Umbilical cord (tissue), 2 donors: ENCODE data around the gene ARHGEF10L. TPM values are rescaled to one million over a fixed set of nuclear protein-coding genes. Genes with fewer than 3 reads are reported as not detected.

Experiments used
- DNase-seq: peaks from one replicate; pipeline ENCODE4 v3.0.0-alpha.2; 2015; ENCODE audit warnings: low spot score
- total RNA-seq: library from RNA; depleted of rRNA; stranded (reverse); fragments of >200 nt; gene quantifications from one replicate; pipeline ENCODE4 v1.2.3, GENCODE V29; 2014; ENCODE audit warnings: low replicate concordance; ENCODE audit not compliant: insufficient read depth

ARHGEF10L gene
- total RNA-seq, 1 donor from 2014 or later: 42.4 TPM

GRCh38 chr1:17654519-17654918, 115.0 kb downstream of the ARHGEF10L start:
- no peak for DNase-seq

GRCh38 chr1:17655169-17655568, 115.7 kb downstream of the ARHGEF10L start:
- no peak for DNase-seq

DNA sequence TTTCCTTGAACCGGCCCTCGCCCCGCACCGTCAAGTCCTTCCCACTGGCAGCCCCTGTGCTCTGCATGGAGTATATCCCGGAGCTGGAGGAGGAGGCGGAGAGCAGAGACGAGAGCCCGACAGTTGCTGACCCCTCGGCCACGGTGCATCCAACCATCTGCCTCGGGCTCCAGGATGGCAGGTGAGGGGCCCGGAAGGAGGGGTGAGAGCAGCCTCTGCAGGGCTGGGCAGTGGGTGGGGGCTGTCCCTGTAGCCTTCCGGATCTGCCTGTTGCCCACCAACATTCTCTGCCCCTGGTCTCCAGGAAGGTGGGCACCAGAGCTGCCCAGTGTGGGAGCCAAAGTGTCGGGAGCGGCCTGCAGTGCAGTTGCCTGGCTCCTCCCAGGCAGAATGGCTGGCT, 116.4 kb downstream of the ARHGEF10L start:
- DNase-seq: no peak

GRCh38 chr1:17657436-17657835, 117.9 kb downstream of the ARHGEF10L start:
- DNase-seq: no peak

DNA sequence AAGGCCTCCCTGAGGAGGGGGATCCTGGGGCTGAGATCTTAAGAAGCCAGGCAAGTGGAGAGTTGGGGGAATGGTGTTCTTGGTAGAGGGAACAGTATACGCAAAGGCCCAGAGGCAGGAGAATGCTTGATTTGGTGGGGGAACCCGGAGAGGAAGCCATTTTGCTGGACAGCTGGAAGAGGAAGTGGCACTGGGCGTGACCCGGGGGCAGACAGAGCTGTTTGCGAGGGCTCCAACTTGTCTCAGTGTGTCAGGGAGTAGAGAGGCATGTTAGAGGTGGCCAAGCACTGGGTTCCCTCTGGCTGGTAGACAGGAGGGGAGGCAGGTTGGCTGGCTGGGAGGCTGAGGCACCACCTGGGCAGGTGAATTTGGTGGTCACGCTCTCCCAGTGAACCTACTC, 119.3 kb downstream of the ARHGEF10L start:
- no peak for DNase-seq

DNA sequence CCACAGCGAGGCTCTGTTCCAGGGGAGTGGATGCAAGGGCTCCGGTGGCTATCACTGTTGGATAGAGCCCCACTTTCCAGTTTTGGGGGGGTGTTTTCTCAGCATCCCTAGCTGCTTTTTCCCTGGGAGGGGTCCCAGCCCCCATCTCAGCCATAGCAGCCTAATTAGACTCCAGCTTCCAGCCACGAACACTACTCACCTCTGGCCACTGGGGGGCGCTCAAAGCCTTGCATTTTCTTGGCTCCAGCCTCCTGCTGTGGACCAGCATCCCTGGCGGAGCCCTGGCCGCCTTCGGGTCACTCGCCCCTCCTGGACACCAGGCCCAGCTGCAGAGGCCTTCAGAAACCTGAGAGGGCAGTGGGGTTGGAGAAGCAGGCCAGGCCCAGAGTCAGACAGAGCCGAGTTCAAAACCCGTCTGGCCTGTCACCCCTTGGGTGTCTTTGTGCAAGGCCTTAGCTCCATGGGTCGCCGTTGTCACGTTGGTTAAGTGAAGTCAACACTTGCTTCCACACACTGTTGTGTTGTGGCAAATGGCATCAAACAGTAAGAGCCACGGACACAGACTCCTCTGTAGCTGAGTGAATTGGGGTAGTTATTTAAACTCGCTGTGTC, 122.2 kb downstream of the ARHGEF10L start:
- peak; percentile 28 for DNase-seq

DNA sequence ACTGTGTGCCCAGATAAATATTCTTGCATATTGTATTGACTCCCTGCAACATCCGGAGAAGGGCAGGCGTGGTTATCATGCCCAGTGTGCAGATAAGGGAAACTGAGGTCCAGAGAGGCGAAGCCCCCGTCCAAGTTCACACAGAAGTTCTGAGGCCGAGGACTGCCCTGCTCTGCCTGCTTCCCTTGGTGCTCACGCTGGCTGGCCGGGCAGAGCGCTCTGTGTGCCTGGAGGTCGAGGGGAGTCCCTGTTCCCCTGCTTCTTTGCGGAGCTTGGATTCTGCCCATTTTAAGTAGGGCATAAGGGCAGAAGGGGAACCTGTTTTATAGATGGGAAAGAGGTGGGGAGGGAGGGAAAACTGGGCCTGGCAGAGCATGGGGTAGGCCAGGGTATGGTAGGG, 122.8 kb downstream of the ARHGEF10L start:
- DNase-seq: no peak

DNA sequence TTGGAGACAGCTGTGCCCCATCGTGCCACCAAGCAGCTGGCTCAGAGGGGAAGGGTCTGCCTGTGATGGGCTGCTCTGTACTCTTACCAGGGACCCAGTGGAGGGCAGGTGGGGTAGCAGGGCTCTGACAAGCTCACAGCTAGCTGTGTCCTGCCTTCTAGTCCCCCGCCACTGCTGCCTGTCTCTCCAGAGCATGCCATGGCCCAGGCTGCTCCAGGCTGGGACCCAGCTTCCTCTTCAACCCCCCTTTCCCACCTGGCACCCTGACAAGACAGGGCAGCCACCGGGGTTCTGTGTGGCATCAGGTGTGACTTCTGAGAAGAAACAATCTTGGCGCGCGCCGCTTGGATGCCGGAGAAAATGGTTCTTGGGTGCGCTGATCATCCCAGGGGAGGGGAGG, 123.3 kb downstream of the ARHGEF10L start:
- no peak for DNase-seq

DNA sequence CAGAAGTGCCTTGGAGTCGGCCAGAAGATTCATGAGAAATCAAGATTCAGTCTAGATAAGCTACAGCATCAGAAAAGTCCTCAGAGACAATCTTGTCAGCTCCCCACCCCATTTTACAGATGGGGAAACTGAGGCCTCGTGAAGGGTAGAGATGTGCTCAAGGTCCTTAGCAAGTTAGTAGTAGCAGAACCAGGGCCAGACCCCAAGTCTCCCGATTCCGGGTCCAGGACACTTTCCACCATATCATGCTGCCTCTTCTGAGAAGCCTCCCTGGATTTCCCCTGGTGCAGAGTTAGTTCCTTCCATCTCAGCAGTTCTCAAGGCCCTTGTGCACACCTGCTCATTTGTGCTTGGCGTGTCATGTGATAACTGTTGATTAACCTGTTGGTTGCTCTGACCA, 124.1 kb downstream of the ARHGEF10L start:
- no peak for DNase-seq

DNA sequence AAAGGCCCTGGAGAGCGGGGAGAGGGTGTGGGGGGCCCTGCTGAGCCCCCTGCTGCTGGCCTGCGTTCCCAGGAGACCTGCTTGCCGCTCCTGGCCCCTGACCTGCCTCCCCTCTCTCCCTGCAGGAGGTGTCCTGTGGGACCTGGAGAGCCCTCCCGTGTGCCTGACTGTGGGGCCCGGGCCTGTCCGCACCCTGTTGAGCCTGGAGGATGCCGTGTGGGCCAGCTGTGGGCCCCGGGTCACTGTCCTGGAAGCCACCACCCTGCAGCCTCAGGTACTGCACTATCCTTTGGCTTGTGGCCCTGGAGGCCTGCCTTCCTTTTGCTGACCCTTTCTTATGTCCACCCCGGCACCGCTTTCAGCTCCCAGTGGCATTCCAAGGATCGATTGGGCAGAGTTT, 124.8 kb downstream of the ARHGEF10L start:
- no peak for DNase-seq

DNA sequence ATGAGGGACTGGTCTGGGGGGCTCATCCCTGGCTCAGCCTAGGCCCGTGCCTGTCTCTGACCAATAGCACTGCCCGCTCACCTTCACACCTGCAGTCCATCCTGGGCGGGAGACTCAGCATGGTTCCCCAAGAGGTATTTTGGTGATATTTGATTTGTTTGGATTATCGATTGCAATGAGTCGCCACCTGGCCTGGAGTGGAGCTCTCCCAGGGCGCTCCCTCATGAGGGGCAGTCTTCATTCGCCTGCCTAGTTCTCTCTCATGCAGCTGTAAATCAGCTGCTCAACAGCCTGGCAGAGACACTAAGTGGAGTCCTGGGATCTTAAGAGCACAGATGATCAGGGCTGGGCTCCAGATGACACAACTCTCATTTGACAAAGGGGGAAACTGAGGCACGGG, 125.6 kb downstream of the ARHGEF10L start:
- no peak for DNase-seq

- no peak for DNase-seq
These were observed 126.6 kb downstream of the ARHGEF10L start for GRCh38 chr1:17665950-17666720.

DNA sequence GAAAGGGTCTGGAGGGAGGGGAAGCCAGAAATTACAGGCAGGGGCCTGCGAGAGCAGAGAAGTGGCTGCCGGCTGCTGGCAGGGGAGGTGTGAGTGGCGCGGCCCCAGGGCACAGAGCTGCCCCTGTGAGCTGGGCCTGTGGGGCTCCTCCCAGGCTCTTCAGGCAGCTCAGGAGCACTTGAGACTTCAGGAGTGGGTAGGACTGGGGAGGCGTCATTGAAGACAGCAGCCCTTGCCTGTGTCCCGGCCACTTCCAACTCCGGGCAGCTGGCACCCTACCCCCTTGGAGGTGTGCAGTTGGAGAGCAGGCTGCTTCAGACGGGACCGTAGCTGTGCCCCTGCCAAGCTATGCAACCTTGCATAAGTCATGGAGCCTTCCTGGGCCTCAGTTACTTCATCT, 128.1 kb downstream of the ARHGEF10L start:
- DNase-seq: no peak

DNA sequence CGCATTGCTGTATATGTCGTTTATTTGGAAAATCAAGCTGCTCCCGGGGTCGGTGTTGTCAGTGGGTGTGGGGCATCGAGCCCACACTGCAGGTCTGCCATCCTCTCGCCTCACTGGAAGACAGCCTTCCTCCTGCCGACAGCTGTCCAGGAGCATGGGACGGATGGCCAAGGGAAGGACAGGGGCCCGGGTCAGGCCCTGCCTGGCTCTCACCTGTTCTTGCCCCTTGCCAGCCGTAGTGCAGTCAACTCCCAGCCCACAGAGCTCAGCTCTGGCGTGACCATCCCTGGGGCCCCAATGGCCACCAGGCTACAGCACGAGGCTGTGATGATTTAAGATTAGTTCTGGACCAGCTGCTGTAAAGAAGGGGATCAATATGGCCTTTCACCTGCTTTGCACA, 128.7 kb downstream of the ARHGEF10L start:
- no peak for DNase-seq

DNA sequence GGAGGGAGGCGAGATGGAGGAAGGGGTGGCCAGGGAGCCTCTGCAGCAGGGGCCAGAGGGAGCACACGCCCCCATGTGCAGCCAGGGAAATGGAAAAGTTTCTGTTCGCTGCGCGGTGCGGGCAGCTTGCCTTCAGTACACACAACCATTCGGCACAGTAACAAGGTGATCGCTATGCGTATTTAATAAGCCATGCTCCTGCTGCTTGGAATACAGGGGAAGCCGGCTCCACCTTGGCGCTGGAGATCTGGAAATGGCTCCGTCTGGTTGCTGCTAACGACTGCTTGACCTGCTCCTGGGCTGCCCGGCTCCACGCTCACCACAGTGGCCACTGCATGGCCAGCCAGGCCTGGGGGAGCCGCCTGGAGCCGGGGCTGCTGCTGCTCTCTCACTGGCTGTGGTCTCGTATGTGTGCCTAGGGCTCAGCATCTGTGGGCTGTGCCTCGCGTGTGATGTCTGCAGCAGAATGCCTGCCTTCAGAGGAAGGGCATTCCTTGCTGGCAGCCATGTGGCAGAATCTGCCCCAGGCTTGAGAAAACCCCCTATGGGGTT, 129.2 kb downstream of the ARHGEF10L start:
- no peak for DNase-seq

DNA sequence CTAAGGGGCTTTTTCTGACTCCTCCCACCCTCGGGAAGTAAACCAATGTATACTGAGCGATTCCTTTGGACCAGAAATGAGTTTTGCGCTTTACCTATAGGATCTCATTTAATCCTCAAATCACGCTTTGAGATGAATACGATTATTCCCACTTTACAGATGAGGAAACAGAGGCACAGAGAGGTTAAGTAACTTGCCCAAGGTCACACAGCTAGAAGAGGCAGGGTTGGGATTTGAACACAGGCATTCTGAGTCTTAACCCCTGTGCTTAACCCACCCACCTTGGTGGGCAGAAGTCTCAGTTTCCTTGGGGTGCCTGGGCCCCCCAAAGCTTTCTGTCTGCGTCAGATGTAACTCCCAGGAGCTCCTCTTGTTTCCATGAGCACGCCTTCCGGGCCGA, 129.8 kb downstream of the ARHGEF10L start:
- no peak for DNase-seq

GRCh38 chr1:17669866-17670451, 130.5 kb downstream of the ARHGEF10L start:
- DNase-seq: no peak

DNA sequence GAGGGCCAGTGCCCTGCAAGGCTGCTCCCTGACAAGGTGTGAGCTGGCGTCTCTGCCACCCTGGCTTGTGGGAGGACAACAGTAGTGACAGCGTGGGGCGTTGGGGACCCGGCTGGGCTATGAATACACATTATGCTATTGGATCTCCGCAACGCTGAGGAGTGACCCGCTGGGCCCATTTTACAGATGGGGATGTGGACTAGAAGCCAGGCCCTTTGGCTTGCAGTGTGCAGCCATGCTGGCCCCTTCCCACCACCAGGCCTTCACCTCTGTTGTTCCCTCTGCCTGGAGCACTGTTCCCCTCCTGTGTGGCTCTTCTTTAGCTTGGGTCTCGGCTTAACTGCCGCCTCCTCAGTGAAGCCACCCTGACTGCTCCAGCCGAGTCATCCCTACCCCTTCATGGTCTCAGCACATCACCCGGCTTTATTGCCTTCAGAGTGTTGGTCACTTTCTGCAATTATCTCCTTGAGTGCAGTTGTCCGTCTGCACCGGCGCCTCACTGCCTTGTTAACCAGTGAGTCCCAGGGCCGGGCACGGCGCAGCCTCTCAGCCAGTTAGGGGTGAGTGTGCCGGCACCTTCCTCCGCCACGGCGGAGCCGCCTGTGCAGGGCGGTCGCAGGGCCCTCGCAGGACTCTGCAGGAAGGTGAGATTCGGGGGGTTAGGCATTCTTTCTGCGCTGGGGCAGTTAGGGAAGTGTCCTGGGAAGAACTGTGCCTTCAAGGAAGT, 131.3 kb downstream of the ARHGEF10L start:
- no peak for DNase-seq

- no peak for DNase-seq
These were observed 131.8 kb downstream of the ARHGEF10L start for GRCh38 chr1:17671314-17671705.

DNA sequence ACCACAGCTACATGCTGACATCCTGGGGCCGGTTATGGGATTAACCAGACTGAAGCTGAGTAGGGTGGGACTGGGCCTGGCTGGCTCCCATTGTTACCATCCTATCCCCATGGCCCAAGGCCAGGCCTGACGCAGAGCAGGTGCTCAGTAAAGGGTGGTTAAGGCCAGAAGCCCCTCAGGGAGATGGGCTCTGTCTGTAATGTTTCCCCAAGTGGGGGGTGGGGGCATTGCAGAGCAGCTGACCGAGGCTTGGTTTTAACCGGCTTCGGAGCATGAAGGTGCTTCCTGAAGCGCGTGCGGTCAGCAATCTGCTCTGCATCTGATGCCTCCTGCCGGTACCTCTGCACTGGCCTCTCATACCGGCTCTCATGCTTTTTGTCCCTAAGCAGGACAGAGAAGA, 132.2 kb downstream of the ARHGEF10L start:
- no peak for DNase-seq

DNA sequence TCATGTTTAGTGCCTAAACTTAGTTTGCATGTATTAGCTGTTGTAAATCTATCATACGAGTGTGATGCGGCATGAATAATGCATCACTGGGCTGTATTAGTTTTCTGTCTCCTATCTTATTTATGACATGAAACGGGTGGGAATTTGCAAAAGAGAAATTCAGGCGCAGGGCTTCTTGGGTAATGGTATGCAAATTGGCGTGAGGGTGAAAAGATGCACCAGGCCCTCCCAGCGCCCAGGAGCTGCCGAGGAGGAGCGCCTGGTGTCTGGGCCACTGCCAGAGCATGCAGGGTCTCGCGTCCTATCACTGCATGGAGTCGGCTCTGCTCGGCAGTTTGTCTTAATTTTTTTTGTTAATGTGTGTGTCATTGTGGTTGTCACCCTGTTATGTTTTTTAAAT, 132.7 kb downstream of the ARHGEF10L start:
- DNase-seq: no peak
